HG03571 (cell line): Measurements from ENCODE around the gene ITGA5.

ENCODE experiments used
- ATAC-seq: cut with Tn5 transposase; IDR thresholded peaks from one replicate; pipeline ENCODE4 v1.9.1; 2021; ENCODE audit not compliant: unreplicated experiment

The ITGA5 gene

DNA sequence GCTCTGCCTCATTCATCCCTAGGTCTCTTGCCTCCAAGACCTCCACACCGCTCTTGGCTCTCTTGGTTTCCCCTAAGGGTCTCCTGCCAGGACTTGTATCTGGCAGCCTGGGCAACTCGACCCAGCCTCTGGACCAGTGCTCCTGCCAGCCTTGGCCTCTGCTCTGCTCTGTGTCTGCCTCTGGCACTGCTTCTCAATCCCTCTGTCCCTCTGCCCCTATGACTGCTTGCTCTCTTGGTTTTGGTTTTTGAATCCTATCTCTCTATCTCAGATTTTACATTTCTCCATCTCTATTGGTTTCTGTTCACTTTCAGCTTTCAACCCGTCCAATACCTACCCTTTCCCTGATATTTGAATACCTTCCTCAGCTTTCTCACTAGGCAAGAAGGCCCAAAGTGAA lies 6.3 kb downstream of the ITGA5 start:
- ATAC-seq = no peak

DNA sequence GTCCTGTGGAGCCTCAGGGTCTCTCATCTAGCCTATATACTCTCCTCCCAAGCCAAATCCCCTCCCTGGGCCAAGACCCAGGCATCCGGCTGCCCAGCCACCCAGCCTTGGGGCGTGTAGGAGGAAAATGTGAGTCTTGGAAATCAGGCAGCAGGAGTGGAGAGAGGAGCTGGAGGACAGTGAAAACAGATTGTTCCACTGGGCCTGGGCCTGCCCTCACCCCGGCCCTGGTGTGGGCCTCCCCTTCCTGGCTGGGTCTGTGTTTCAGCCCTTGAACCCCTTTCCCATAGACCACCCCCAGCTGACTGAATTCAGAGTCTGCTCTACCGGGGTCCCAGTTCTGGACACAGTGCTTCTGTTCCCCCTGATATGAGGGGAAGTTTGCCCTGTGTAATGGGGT lies 6.7 kb downstream of the ITGA5 start:
- ATAC-seq = no peak

DNA sequence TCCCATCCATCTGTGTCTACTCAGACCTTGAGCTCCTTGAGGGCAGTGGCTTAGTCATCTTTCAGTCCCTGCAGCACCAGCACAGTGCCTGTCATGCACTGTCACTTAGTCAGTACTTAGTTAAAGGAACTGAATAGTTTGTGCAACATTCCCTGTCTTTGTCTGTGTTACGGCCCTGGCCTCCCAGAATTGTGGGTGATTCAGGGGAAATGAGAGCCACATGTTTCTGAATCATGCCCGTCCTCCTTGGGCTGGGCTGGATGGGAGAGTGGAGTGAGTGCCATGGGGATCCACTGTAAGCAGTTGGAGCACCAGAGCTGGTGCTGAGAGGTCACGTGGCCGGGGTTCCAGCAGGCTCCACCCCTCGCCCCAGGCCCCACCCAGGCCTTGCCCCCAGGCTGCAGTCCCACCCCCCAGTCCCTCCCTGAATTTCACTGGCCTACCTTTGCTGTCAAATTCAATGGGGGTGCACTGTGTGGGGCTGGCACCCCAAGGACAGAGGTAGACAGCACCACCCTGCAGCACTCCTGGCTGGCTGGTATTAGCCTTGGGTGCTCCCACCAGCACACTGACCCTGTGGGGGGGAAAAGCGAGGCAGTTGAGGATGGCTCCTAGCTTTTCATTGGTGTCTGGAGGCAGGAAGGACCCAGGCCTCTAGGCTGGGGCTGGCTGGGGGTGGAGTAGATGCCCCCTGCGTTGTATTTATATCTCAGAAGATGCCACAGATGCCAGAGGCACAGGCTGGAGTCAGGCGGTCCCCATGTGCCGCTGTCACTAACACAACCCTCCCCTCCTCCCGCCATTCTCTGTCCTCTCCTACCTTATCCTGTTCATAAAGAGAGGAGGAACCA lies 7.5 kb downstream of the ITGA5 start:
- ATAC-seq = no peak

DNA sequence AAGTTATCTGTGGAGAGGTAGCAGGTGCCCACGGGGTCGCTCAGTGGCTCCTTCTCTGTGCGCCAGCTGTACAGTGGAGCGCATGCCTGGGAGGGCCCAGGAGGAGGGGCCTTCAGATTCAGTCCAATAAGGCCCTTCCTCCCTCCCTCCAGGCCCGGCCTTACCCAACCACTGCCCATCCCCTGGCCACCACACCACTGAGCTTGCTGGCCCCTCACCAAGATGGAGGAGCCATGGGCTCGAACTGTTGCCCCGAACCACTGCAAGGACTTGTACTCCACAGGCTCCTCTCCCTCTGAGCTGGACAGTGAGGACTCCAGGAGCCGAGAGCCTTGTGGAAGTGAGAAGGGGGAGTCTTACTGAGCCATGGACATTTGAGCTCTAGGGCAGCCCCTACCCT lies 9.8 kb downstream of the ITGA5 start:
- ATAC-seq = no peak

DNA sequence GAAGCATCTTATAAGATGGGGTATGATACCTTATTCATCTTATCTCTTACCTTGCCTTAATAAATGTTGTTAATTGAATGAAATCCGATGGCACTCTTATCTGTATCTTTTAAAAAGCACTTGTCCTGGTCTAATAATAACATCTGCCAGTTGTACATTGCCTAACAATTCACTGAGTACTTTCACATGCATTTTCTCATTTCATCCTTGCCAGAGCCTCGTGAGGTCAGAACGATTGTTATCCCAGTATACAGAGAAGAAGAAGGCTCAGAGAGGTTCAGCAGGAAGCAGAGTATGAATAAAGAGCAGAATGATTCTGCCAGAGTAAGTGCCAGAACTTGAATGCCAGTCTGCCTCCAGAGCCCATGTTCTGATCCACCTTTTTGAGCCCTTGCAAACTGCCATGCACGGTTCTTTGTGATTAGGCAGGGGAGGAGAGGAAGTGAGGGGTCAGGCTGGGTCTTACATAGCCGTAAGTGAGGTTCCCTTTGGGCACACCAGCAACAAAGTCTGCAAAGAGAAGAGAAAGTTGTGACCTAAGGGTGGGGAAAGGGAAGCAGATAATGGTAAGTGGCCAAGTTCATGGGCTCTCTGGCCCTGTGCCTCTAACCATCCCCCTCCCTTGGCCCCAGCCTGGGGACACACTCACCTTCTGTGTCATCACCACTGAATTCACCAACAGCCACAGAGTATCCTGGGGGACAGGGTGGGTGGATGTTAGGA lies 11.7 kb downstream of the ITGA5 start:
- ATAC-seq = no peak

DNA sequence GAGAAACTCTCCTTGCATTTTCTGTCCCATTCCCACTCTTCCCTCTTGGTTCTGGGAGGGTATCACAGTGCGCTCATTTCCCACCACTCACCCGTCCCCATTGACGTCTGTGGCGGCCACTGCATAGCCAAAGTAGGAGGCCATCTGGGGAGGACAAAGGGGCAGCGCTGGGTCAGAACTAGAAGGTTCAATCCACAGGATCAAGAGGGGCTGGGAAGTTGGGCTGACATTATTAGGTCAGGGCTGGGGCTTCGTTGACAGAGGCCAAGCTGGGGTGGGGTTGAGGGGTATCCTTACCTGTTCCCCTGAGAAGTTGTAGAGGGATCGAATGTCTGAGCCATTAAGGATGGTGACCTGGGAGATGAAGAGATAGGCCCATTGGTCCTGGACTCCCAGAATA lies 13.5 kb downstream of the ITGA5 start:
- no peak for ATAC-seq

DNA sequence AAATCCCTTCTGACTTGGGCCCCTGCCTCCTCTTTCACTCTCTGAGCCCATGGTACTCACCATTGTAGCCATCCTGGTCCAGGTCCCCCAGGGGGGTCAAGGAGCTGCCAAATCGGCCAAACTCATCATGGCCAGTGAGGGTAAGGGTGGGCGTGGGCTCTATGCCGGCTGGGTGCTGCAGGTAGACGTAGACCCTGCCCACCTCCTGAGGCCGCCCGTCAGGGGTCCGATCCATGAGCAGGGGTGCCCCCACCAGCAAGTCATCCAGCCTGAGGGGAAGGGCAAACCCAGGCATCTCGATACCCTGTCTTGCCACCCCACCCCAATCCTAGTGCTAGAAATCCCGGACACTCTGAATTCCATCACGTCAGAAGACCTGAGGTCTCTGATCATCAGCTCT lies 14.0 kb downstream of the ITGA5 start:
- no peak for ATAC-seq

DNA sequence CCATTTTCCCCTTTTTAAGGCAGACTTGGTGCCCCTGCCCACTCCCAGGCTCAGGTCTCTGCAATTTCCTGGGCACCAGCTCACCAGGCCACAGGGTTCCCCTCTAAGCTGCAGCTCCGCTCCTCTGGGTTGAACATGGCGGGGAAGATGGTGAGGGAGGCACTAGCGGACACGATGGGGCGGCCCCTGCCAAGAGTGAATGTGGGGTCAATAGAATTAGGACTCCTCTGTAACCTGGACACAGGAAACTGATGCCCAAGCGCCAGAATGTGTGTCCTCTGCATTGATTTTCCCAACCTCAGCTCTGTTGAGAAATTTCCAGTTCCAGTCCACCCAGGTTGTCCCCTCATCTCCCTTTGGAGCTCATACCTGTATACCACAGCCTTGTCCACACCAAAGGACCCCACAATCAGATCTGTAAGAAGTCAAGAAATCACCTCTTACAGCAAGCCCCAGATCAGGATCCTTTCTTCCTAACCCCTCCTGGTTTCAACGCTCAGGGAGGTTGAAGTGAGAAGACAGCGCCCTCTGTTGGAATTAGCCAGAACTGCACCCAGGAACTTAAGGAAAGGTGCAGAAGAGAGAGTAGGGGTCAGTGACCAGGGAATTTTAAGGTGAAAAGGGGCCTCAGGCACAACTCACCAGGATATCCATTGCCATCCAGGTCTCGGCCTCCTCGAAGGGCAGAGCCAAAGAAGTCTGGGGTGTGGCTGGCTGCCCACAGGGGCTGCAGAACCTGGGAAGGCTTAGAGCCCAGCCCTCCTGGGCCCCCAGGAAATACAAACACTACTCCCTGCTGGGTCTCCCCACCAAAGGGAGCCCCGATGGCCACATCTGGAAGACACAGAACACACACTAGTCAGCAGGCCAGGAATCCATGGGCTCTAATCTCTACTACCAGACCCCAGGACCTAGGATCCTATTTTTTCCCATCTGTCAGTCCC lies 14.7 kb downstream of the ITGA5 start:
- ATAC-seq = no peak

DNA sequence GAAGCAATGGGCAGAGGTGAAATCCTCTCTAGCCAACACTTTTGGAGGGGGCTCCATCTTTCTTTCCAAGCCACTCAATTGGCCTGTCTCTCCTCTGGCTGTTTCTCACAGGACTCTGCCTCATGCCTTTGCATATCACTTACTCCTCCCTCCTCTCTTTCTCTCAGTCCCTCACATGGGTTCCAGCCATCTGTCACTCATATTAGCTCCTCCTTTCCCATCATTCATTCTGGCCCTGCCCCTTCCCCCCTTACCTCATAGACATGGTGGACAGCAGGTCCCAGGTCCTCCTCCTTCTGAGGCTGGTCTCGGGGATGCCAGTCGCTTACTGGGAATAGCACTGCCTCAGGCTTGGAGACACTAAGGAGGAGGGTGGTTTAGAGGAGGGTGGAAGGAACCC lies 17.9 kb downstream of the ITGA5 start:
- ATAC-seq = no peak

DNA sequence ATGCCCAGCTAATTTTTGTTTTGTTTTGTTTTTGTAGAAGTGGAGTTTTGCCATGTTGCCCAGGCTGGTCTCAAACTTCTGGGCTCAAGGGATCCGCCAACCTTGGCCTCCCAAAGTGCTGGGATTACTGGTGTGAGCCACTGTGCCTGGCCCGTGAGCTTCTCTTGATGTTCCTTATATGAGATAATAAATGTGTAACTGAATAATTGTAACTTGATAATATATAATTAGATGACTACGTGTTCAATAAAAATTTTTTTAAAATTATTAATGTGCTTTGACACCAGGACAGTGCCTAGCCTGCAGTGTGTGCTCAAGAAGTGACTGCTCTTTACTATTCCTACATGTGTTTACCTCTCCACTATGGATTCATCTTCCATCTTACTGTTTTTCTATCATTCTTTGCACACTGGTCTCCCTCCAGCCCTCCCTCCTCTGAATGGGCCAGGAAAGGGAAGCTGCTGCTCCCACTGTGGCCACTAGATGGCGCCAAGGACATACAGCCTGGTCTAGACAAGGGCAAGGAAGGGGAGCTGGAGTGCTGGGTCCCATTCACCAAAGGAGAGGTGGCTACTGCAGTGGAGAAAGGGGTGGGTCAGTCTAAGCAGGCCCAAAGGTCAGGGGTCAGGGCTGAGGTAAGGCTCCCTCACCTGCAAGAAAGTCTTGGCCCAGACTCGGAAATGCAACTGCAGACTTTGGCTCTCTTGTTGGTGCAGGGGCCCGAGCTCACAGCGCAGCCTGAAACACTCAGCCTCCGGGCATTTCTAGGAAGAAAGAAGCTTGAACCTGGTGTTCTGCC lies 19.9 kb downstream of the ITGA5 start:
- ATAC-seq = no peak

DNA sequence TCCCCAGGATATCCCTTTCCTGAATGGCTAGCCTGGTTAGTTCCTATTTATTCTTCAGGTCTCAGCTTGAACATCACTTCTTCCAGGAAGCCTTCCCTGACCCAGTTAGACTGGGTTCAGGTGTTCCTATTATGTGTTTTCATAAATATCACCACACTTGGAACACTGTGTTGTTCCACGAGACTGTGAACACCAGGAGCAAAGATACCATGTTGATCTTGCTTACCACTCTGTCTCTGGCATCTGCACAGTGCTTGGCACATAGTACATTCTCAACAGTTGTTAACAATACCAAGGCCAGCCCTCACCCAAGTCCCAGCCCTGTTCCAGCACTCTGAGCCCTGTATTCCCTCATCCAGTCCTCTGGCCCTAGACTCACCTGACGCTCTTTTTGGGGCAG lies 20.8 kb downstream of the ITGA5 start:
- no peak for ATAC-seq

DNA sequence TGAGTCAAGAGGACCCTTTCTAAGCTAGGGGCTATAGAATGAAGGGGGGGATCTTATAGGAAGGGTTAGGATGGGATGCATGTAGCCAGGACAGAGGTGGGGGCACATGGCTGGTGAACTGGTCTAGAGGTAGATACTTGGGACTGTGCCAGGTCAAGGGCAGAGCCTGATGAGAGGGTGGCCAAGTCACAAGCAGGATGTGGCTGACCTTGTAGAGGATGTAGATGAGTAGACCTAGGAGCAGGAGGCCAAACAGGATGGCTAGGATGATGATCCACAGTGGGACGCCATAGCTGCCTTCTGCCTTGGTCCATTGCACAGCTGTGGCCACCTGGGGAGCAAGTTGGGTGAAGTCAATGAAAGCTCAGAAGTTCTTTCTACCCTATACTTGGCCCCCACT lies 21.9 kb downstream of the ITGA5 start:
- ATAC-seq = no peak

DNA sequence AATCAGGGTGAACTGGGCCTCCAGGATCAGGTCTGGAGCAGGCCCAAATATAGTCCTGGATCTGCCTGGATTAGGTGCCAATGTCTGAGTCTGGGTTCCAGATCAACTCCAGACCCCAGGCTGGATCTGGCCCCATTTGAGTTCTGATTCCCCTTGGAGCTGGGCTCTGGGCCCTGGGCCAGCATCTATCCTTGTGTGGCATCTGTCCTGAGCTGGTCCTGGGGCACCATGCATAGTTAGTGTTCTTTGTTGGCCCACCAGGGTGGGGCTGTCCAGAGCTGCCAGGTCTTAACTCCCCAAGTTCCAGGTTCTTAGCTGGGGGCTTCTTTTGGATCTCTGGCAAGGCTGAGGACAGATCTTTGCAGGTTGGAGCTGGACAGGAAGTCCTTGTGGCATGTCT lies 23.5 kb downstream of the ITGA5 start:
- no peak for ATAC-seq

DNA sequence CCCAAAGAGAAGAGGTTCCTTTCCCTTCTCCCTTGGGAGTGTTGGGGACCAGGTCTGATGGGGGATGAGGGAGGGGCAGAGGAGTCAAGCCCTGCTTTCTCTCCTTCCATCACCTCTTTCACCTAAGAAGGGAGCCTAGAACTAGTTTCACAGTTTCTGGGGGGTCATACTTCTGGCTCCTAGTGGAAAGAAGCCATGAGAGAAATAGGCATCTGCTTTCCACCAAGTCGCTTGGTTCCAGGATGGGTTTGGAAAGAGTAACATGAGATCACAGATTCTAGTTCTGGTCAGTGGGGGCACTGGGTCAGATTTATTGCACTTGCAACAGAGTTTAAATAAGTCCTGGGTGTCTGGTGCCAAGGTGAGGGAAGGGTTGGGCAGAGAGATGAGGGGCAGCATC lies 24.1 kb downstream of the ITGA5 start:
- no peak for ATAC-seq

DNA sequence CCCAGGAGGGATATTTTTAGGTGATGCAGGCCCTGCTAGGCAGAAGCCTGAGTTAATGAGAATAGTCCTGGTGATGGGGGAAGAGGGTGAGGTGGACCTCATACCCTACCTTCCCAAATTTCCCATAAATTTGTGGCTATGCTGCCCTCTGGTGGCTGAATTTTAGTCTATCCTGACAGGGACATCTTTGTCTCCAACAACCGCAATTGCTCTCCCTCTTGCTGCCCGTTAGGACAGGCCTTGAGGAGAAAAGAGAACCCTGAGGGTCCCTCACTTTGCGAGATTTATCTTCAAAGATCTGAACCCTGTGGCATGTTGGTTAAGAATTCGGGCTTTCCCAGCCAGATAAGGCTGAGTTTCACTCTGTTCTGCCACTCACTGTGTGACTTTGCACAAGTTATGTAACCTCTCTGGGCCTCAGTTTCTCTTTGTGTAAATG lies 24.8 kb downstream of the ITGA5 start:
- ATAC-seq = no peak

DNA sequence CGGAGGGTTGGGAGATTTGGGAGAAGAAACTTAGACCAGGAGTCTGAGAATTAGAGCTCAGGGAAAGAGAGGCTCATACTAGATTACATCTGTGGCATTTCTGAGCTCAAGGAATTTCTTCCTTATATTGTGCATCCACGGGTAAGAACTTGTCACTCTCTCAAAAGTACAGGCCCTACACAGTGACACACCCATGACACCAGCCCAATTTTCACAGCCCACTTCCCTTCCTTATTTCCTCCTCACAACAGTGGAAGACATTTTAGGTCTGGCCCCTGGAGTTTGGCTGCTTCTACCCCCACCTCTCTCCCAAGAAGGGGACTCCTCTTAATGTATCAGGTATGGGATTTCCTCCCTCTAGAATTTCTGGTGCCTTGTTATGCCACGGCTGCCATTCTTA lies 25.3 kb downstream of the ITGA5 start:
- no peak for ATAC-seq

DNA sequence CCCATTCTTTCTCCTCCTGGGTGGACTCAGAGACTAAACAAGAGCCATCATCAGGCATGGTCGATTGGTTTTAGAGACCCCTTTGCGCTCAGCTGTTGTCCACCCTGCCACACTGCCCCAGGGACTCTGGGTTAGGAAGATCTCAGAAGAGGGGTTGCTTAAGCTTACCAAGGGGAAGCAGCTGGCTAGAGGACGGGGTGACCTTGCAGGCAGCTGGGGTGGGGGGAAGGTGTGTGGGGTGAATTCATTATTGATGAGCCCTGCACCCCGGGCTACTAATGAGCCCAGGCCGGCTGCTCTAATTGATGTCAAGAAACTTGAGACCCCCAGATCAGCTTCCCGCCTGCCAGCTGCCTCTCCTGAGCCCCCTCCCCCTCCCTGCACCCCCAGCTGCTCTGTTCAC lies 25.9 kb downstream of the ITGA5 start:
- no peak for ATAC-seq

DNA sequence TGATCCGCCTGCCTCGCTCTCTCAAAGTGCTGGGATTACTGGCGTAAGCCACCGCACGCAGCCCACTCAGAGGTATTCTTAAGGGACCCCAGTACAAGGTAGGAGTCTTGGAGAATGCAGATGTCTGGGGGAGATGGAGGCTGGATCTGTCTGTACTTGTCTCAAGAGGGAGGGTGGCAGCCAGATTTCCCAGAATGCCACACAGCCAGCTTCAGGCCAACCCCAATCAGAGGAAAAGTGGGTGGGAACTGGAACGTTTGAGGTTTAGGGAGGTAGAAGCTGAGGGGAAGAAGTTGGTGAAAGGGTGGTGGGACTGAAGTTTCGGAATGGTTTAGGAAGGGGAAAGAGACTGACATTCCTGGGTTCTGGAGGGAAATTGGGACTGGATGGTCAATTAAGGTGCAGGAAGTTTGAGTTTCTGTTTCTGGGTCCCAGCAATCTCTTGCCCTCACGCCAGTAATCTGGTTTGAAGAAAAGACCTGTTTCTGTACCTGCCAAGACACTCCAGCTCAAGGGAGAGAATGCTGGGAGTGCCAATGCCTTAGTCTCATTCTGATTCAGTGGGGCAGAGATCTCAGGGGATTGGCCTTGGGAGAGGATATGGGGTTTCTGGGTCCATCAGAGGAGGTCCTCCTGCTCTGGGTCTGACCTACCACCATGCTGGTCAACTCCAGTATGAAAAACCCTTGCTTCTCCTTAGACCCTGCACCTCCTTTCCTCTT lies 26.4 kb downstream of the ITGA5 start:
- no peak for ATAC-seq

DNA sequence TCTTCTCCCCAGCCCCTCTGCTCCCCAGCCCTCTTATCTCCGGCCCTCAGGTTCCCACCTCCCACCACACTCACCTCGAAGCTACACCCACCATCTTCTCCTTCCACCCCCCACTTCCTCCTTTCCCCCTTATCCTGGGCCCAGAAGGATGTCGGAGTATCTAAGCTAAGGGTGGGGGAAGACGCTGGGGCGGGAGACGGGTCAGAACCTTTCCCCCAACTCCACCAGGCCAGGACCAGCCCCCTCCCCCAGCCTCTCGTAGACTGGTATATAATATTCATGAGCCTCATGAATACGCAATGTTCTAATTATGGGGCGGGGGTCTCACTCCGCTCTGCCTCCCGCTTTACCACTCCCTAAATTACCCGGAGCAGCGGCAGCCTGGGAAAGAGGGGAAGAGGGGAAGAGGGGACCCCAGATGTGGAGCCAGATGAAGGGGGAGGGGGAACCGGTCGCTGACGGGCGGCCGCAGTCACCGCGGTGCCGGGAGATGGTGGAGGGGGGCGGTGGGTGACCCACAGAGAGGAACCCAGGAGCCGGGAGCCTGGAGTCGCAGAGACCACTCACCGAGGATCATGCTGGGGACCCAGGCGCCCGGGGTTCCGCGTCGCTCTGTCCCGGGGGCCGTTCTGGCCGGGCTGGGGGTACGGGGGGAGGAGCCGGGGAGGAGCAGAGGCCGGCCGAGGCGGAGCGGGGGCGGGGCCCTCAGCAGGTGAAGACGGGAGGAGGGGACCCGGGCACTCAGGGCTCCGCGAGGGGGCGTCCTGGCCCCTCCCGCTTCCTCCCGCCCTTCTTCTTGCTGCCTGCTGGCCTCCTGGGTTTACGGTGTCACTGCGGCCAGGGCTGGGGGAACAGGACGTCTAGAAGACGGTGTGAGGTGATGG lies 28.2 kb downstream of the ITGA5 start:
- ATAC-seq = no peak
